ENCODE results near the gene FRMPD4.

FRMPD4 gene

DNA sequence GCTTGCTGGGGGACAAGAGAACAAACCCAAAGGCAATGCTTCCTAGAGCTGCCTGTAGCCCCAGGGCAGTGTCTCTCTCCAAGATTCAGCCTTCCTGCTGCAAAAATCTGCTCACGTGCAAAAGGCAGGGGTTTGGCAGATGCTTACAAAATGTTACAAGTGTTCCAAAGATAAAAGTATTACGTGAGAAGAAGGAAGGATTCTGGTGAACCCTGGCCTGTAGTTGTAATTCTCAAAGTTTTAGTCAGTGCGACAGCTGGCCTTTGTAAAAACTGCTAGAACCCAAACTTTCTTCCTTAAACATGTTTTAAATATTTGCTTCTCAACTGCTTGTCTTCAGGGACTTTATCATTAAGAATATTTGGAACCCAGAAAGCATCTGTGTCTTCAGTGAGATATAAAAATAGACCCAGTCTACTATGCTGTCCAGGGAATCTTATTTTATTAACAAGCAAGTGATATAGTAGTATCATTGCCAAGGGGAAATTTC lies 232.3 kb downstream of the FRMPD4 start:
- TF ChIP-seq, protein P1, sequence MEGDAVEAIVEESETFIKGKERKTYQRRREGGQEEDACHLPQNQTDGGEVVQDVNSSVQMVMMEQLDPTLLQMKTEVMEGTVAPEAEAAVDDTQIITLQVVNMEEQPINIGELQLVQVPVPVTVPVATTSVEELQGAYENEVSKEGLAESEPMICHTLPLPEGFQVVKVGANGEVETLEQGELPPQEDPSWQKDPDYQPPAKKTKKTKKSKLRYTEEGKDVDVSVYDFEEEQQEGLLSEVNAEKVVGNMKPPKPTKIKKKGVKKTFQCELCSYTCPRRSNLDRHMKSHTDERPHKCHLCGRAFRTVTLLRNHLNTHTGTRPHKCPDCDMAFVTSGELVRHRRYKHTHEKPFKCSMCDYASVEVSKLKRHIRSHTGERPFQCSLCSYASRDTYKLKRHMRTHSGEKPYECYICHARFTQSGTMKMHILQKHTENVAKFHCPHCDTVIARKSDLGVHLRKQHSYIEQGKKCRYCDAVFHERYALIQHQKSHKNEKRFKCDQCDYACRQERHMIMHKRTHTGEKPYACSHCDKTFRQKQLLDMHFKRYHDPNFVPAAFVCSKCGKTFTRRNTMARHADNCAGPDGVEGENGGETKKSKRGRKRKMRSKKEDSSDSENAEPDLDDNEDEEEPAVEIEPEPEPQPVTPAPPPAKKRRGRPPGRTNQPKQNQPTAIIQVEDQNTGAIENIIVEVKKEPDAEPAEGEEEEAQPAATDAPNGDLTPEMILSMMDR (IDR thresholded peaks at IDR 0.05; ENCODE audit: borderline replicate concordance, control extremely low read depth, extremely low read depth, insufficient read depth, missing control alignments) = no peak
- DNase-seq (ENCODE audit: low spot score) = no peak
- in situ Hi-C loops (cut with MboI; ENCODE audit: low sequenced_read_pairs, unreplicated experiment) = no loop called here

DNA sequence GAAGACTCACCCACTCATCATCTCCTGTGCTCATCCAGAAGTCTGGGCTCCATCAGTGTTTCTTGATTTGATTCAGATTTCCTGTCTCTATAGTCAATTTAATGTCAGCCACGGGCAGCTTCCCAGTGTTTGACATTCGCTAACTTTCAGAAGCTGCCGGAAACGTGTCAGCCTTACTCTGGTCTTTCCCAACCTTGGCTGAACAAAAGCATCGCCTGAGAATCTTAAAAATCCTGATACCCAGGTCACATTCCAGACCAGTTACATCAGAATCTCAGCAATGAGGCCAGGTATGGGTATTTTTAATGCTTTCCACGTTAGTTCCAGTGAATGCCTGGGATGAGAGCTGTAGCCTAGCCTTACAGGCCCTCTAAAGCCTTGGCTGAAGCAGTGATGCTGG lies 233.8 kb downstream of the FRMPD4 start:
- TF ChIP-seq, protein P1 (IDR thresholded peaks at IDR 0.05; ENCODE audit: borderline replicate concordance, control extremely low read depth, extremely low read depth, insufficient read depth, missing control alignments) = no peak
- DNase-seq (ENCODE audit: low spot score) = no peak
- in situ Hi-C loops (cut with MboI; ENCODE audit: low sequenced_read_pairs, unreplicated experiment) = no loop called here

DNA sequence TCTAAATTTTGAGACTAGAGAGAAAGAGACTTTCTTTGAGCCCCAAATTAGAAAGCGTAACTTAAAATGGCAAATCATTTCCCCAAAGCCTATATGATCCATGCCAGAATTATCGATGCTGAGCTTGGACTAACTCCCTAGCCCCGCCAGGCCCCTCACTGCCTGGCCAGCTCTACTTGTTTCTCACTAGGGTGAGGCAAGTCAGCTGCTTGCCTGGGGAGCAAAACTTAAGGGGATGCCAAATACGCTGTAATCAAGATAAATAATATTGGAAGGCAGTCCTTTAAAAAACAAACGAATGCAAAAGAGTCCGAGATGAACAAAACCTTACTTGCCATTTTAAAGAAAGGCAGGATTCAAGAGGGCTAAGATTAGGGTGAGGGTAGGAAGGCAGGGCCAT lies 236.0 kb downstream of the FRMPD4 start:
- TF ChIP-seq, protein P1 (IDR thresholded peaks at IDR 0.05; ENCODE audit: borderline replicate concordance, control extremely low read depth, extremely low read depth, insufficient read depth, missing control alignments) = no peak
- in situ Hi-C loops (cut with MboI; ENCODE audit: low sequenced_read_pairs, unreplicated experiment) = no loop called here
- no peak for DNase-seq (ENCODE audit: low spot score)

DNA sequence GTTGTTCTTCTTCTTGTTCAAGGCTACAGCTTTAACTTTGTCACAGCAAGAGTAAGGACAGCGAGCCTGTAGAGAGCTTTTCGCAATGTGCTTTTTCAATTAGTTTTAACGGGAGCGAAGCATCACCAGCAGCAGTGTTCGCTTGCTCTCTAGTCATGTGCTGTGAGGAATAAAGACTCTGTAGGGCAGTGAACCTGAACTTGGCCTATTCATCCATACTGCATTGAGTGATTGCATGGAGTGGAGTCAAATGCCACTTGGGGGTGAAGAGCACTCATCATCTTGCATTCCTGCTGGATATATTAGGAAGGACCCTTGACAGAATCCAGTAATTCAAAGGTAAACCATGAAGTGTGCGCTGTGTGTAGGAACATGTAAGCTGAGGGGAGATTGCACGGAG lies 240.0 kb downstream of the FRMPD4 start:
- in situ Hi-C loops (cut with MboI; ENCODE audit: low sequenced_read_pairs, unreplicated experiment) = no loop called here
- TF ChIP-seq, protein P1 (IDR thresholded peaks at IDR 0.05; ENCODE audit: borderline replicate concordance, control extremely low read depth, extremely low read depth, insufficient read depth, missing control alignments) = no peak
- no peak for DNase-seq (ENCODE audit: low spot score)

DNA sequence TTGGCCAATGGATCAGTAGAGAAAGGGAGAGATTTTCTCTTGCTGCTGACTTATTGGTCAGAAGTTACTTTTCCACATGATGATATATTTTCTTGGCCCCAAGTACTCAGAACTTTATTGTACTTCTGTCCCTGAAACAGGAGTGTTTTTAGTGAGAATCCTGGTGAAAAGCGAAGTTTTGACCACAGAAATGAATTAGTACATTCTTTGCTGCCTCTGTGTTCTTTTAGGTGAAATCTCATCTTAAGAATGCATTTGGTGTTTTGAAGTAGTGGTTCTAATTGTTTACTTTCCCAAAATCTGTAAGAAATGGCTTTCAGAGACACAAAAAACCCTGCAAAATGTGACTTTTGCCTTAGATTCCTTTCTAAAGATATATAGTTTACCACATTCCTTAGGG lies 240.4 kb downstream of the FRMPD4 start:
- TF ChIP-seq, protein P1 (IDR thresholded peaks at IDR 0.05; ENCODE audit: borderline replicate concordance, control extremely low read depth, extremely low read depth, insufficient read depth, missing control alignments) = no peak
- in situ Hi-C loops (cut with MboI; ENCODE audit: low sequenced_read_pairs, unreplicated experiment) = no loop called here
- no peak for DNase-seq (ENCODE audit: low spot score)

DNA sequence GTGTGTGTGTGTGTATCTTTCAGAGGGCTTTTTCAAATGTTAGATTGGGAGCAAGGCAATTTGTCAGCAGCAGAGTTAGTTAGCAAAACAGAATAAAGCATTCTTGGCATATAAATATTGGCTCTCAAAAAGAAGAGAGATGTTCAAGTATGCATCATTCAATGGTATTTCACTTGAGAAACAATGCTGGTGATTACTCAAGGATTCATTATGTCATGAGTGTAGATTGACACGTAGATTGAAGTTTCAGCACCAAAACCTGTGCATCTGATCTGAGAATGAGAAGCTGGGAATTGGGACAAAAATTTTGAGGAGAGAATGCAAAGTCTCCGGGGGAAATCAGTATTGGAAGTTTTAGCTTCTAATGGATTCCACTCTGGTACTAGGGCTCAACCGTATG lies 241.4 kb downstream of the FRMPD4 start:
- in situ Hi-C loops (cut with MboI; ENCODE audit: low sequenced_read_pairs, unreplicated experiment) = no loop called here
- DNase-seq (ENCODE audit: low spot score) = no peak
- TF ChIP-seq, protein P1 (IDR thresholded peaks at IDR 0.05; ENCODE audit: borderline replicate concordance, control extremely low read depth, extremely low read depth, insufficient read depth, missing control alignments) = no peak

DNA sequence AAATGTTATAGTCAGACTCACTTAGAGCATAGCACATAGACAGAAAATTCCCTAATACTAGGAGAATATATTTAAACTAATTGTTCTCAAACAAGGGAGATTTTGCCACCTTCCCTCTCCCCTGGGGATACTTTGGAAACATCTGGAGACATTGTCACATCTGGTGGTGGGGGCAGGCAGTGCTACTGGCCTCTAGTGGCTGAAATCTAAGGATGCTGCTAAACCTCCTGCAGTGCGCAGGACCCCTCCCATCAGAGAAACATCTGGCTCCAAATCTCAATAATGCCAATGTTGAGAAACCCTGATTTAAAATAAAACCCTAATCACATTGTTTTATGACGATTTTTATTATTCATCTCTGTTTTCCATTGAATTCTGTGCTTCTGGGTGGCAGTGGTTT lies 244.9 kb downstream of the FRMPD4 start:
- DNase-seq (ENCODE audit: low spot score) = no peak
- TF ChIP-seq, protein P1 (IDR thresholded peaks at IDR 0.05; ENCODE audit: borderline replicate concordance, control extremely low read depth, extremely low read depth, insufficient read depth, missing control alignments) = no peak
- in situ Hi-C loops (cut with MboI; ENCODE audit: low sequenced_read_pairs, unreplicated experiment) = no loop called here
